Activated CD8-positive, alpha-beta memory T cell treated with anti-CD3 and anti-CD28 coated beads, Interleukin-2, amount 50 U/mL, for 4 hours (primary cell): ENCODE results near the gene SMYD1.

Experiments used
- DNase-seq: peaks from one replicate; pipeline ENCODE4 v3.0.0-alpha.2; 2020

SMYD1 gene

DNA sequence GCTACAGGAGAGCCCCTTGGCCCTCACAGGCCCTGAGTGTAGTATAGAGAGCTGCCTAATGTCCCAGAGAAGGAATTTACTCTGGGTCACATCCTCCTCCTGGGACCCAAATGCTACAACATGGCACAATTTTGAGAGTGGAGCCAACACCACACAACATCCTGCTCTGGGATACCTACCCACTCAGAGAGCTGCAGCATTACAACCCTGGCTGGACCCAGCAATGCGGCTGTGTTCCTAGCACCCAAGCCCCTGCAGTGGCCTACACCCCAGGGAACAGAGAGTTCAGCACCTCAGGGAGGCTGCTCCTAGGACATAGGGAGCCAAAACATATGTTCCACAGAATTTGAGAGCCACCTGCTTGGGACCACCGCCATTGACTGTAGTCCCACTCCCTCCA is 79.5 kb downstream of the SMYD1 start:
- no peak for DNase-seq

DNA sequence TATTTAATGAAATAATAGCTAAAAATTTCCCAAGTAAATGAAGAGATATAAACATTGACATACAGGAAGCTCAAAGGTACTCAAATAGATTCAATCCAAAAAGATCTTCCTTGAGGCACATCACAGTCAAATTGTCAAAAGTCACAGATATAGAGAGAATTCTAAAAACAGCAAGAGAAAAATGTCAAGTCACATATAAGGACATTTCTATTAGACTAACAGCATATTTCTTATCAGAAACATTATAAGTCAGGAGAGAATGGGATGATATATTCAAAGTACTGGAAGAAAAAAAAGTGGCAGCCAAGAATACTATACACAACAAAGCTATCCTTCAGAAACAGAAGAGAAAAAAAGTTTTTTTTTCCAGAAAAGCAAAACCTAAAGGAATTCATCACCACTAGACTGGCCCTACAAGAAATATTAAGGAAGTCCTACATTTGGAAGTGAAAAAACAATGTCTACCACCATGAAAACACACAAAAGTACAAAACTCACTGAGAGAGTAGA is 81.4 kb downstream of the SMYD1 start:
- no peak for DNase-seq

- DNase-seq = no peak
Measured at GRCh38 chr2:88159481-88159880, 91.9 kb downstream of the SMYD1 start.

DNA sequence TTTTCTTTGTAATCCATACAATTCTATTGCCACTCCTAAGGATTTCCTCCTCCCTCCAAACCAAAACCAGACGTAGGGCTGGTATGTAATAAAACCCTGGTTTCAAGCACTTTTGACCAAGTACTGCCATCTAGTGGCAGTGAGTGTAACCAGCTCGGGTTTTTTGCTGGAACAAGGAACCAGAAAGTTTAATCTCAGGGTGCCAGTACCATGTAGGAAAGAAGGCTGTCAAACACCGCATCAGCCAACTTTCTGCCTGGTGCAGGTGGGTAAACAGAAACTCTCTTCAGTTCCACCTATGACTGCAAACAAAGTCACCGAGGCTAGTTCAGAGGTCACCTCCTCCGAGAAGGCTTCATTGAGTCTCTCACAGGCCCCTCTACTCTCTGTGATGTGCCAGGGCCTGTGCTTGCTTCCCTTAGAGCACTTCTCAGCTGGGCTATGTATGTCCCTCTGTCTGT is 92.4 kb downstream of the SMYD1 start:
- peak; percentile 48 for DNase-seq

DNA sequence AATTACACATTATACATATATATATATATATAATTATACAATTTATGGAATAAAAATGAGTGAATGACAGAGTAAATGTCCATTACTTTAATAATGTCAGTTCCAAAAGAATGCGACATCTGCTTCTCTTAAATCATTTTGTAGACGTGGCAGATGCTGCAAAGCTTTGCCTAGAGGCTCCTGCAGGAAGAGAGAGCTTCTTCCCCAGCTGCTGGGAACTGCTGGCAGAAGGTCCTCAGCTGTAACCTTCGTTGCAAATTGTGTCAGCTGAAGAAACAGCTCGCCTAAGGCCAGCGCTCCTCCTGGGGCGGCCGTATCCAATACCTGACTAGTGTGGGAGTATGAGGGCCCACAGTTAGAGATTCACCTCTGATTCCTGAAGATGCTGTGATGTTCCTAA is 92.9 kb downstream of the SMYD1 start:
- no peak for DNase-seq

DNA sequence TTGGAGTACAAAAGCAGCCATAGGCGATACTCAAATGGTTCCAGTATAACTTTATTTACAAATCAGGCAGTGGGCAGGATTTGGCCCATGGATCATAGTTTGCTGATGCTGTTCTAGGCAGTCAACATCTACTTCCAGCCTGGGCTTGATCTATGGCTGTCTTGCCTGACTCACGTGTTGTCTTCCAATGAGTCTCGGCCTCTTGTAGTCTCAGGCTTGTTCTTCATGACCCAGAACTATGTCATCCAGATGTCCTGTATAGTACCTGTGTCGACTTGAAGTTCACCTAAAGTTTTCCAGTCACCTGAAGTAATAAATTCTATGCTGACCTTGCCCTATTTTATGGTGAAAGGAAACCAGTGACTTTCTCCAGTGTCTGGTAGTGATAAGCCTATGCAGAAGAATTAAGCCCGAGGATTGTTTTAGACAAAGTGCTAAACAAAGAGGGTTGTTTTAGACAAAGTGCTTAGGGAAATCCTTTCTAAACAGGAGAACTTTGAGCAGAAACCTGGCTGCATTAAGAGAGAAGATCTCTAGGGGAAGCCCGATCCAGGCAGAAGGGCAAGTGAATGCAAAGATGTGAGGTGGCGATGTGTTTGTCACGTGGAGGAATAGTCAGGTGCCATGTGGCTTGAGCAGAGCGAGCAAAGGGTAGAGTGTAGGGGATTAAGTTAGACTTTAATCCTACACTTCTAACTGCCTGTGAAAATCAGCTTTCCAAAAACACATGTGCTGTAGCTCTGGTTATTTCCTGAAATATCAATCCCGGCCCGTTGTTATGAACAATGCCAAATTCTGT is 94.0 kb downstream of the SMYD1 start:
- DNase-seq = no peak
